Liver (tissue), 9 donors: ENCODE measurements around the gene MST1. TPM values are rescaled to one million over a fixed set of nuclear protein-coding genes. Genes with fewer than 3 reads are reported as not detected.

ENCODE experiments used
- DNase-seq: peaks from one replicate; pipeline ENCODE4 v3.0.0-alpha.2; 2017; ENCODE audit warnings: low spot score
- H3K27ac ChIP-seq, 2 donors: one replicate each; pipeline ENCODE4 v1.7.0; 2013; ENCODE audit warnings: inconsistent platforms in 2 of 2, low read length in 2 of 2, control low read depth in 1 of 2, low read depth in 1 of 2, mild to moderate bottlenecking in 1 of 2
- H3K27me3 ChIP-seq, 4 donors: one replicate each; pipeline versions ENCODE4 v1.6.1 to v1.7.0; 2013; ENCODE audit warnings: low read length in 3 of 4, inconsistent platforms in 1 of 4, mild to moderate bottlenecking in 1 of 4, moderate library complexity in 1 of 4; ENCODE audit not compliant: control insufficient read depth in 4 of 4, insufficient read depth in 4 of 4
- H3K36me3 ChIP-seq, 4 donors: one replicate each; pipeline versions ENCODE4 v1.6.1 to v1.7.0; 2013; ENCODE audit warnings: low read length in 3 of 4, mild to moderate bottlenecking in 3 of 4, low read depth in 1 of 4, moderate library complexity in 1 of 4; ENCODE audit not compliant: control insufficient read depth in 4 of 4, insufficient read depth in 3 of 4
- H3K4me1 ChIP-seq, 4 donors: one replicate each; pipeline versions ENCODE4 v1.6.1 to v1.7.0; 2013; ENCODE audit warnings: low read length in 3 of 4, mild to moderate bottlenecking in 3 of 4, moderate library complexity in 1 of 4; ENCODE audit not compliant: control insufficient read depth in 4 of 4, insufficient read depth in 4 of 4
- H3K4me3 ChIP-seq, 3 donors: one replicate each; pipeline versions ENCODE4 v1.6.1 to v1.7.0; 2013; ENCODE audit warnings: low read length in 3 of 3, control low read depth in 1 of 3, low read depth in 1 of 3, mild to moderate bottlenecking in 1 of 3
- H3K9ac ChIP-seq, 2 donors: one replicate each; pipeline ENCODE4 v1.7.0; 2013; ENCODE audit warnings: low read length in 2 of 2, mild to moderate bottlenecking in 2 of 2, moderate library complexity in 2 of 2, control low read depth in 1 of 2, low read depth in 1 of 2
- H3K9me3 ChIP-seq, 4 donors: one replicate each; pipeline versions ENCODE4 v1.6.1 to v1.7.0; 2013; ENCODE audit warnings: low read length in 3 of 4; ENCODE audit not compliant: control insufficient read depth in 4 of 4
- ATF3 ChIP-seq: IDR thresholded peaks from 2 replicates; pipeline ENCODE4 v1.6.1; 2016; ENCODE audit warnings: antibody characterized with exemption
- CTCF ChIP-seq: fragments of 150-350 bp; IDR thresholded peaks from 2 replicates; pipeline ENCODE4 v1.5.1; 2017; ENCODE audit warnings: improper control_type of control experiment, low read depth, low read length; ENCODE audit not compliant: missing input control
- EGR1 ChIP-seq, 2 donors: IDR thresholded peaks; 2 replicates each; pipeline ENCODE4 v1.6.1; 2016 to 2018; ENCODE audit warnings: antibody characterized with exemption in 2 of 2, low read depth in 2 of 2
- FOXA1 ChIP-seq: IDR thresholded peaks from 2 replicates; pipeline ENCODE4 v1.6.1; 2016; ENCODE audit warnings: antibody characterized with exemption
- FOXA2 ChIP-seq: IDR thresholded peaks from 2 replicates; pipeline ENCODE4 v1.6.1; 2016; ENCODE audit warnings: antibody characterized with exemption
- GABPA ChIP-seq, 2 donors: IDR thresholded peaks in 1 of 2; conservative IDR thresholded peaks in 1 of 2; 2 replicates each; pipeline ENCODE4 v1.6.1; 2016; ENCODE audit warnings: antibody characterized with exemption in 2 of 2, mild to moderate bottlenecking in 1 of 2, moderate library complexity in 1 of 2
- HNF4A ChIP-seq, 2 donors: conservative IDR thresholded peaks; 2 replicates each; pipeline ENCODE4 v1.6.1; 2016; ENCODE audit warnings: antibody characterized with exemption in 2 of 2, mild to moderate bottlenecking in 2 of 2
- HNF4G ChIP-seq: IDR thresholded peaks from 2 replicates; pipeline ENCODE4 v1.6.1; 2016; ENCODE audit warnings: antibody characterized with exemption
- JUND ChIP-seq, 2 donors: IDR thresholded peaks; 2 replicates each; pipeline ENCODE4 v1.6.1; 2016; ENCODE audit warnings: antibody characterized with exemption in 2 of 2
- MAX ChIP-seq: IDR thresholded peaks from 2 replicates; pipeline ENCODE4 v1.6.1; 2016; ENCODE audit warnings: antibody characterized with exemption
- NR2F2 ChIP-seq: IDR thresholded peaks from 2 replicates; pipeline ENCODE4 v1.6.1; 2016; ENCODE audit warnings: antibody characterized with exemption
- RAD21 ChIP-seq, 2 donors: IDR thresholded peaks; 2 replicates each; pipeline ENCODE4 v1.6.1; 2016; ENCODE audit warnings: antibody characterized with exemption in 2 of 2, mild to moderate bottlenecking in 2 of 2
- REST ChIP-seq: IDR thresholded peaks from 2 replicates; pipeline ENCODE4 v1.6.1; 2016; ENCODE audit warnings: antibody characterized with exemption, mild to moderate bottlenecking
- RXRA ChIP-seq, 2 donors: IDR thresholded peaks; 2 replicates each; pipeline ENCODE4 v1.6.1; 2017 to 2018; ENCODE audit warnings: antibody characterized with exemption in 2 of 2, mild to moderate bottlenecking in 1 of 2
- SP1 ChIP-seq: IDR thresholded peaks from 2 replicates; pipeline ENCODE4 v1.6.1; 2018; ENCODE audit warnings: antibody characterized with exemption, mild to moderate bottlenecking
- YY1 ChIP-seq: IDR thresholded peaks from 2 replicates; pipeline ENCODE4 v1.6.1; 2016; ENCODE audit warnings: antibody characterized with exemption, mild to moderate bottlenecking
- ZBTB33 ChIP-seq: IDR thresholded peaks from 2 replicates; pipeline ENCODE4 v1.6.1; 2016; ENCODE audit warnings: antibody characterized with exemption
- WGBS: extraction: QIAGEN DNeasy Blood & Tissue Kit; methylation state at CpG from one replicate; pipeline ENCODE4 v1.1.7; 2013; 5-methylcytosine and 5-hydroxymethylcytosine counted together
- polyA plus RNA-seq, 2 donors: library from polyadenylated mRNA; stranded (reverse) in 1 of 2; unstranded in 1 of 2; fragments of 200-250 nt in 1 of 2; fragments of >200 nt in 1 of 2; fragmentation: Nextera tagmentation in 1 of 2; extraction: Ambion mirVana in 1 of 2; gene quantifications; one replicate each; pipeline versions ENCODE4 v1.2.1 to v1.2.3, GENCODE V29; 2013 to 2015
- total RNA-seq, 2 donors: library from RNA; depleted of rRNA; stranded (reverse); fragments of >200 nt; gene quantifications; one replicate each; pipeline ENCODE4 v1.2.3, GENCODE V29; 2014
- donor health status: healthy.
- donor health status: healthy.
- donor health status: healthy.
- donor health status: healthy.
- donor health status: healthy.

Gene MST1
- total and polyA plus RNA-seq, 4 donors, result 262 to 634 (median 530) TPM

GRCh38 chr3:49703443-49703927, 14.2 kb upstream of the MST1 start:
- H3K36me3 ChIP-seq, result peaks cover 26 to 89% (median 46%) of the 10 kb centered on the region in 4 donors
- peak; percentile 75 for DNase-seq
- TF ChIP-seq FOXA1 (no peak), EGR1 (IDR thresholded peaks at IDR 0.05; ENCODE audit: low read depth in 2 of 2) (no peak), RAD21 (IDR thresholded peaks at IDR 0.05) (peak; percentile 78 to 90), MAX (no peak), SP1 (no peak), HNF4A (conservative IDR thresholded peaks at IDR 0.05) (no peak), HNF4G (no peak), CTCF (peak; percentile 71), REST (no peak), NR2F2 (no peak), ATF3 (no peak), RXRA (IDR thresholded peaks at IDR 0.05) (no peak), YY1 (no peak), GABPA (IDR thresholded peaks at IDR 0.05 in 1 of 2, conservative IDR thresholded peaks at IDR 0.05 in 1 of 2) (no peak), JUND (IDR thresholded peaks at IDR 0.05) (no peak), FOXA2 (no peak), ZBTB33 (no peak)
- no peak overlapping the region for H3K27ac ChIP-seq
- H3K9me3 ChIP-seq, result no peaks in the 10 kb centered on the region
- no peak overlapping the region for H3K9ac ChIP-seq
- no peak overlapping the region for H3K4me3 ChIP-seq
- WGBS, result 64% methylated on average over 14 of the region's 14 CpGs
- H3K4me1 ChIP-seq, result no peaks in the 10 kb centered on the region
- no peaks in the 10 kb centered on the region for H3K27me3 ChIP-seq
